Astrocyte (in vitro differentiated cells and primary cell): Measurements from ENCODE around the gene CACNA1C. TPM values are rescaled to one million over a fixed set of nuclear protein-coding genes. Genes with fewer than 3 reads are reported as not detected.

Experiments used
- DNase-seq: peaks from one replicate; pipeline ENCODE4 v3.0.0-alpha.2; 2010; ENCODE audit warnings: low read depth
- FAIRE-seq: peaks from 2 replicates; lab custom pipeline; 2011; peaks lifted over from hg19 to GRCh38; lab: Jason Lieb, UNC
- H2AFZ ChIP-seq: 2 replicates; pipeline ENCODE4 v1.6.0; 2012; ENCODE audit warnings: low read depth, low read length, inconsistent platforms
- H3K27ac ChIP-seq: 2 replicates; pipeline ENCODE4 v1.5.1; 2011; ENCODE audit warnings: low read depth, low read length, inconsistent platforms
- H3K27me3 ChIP-seq: 2 replicates; pipeline ENCODE4 v1.6.0; 2011; ENCODE audit warnings: low read length, inconsistent platforms; ENCODE audit not compliant: insufficient read depth
- H3K36me3 ChIP-seq: 2 replicates; pipeline ENCODE4 v1.5.1; 2011; ENCODE audit warnings: low read length, inconsistent platforms; ENCODE audit not compliant: insufficient read depth
- H3K4me1 ChIP-seq: 2 replicates; pipeline ENCODE4 v1.5.1; 2011; ENCODE audit warnings: low read length, inconsistent platforms; ENCODE audit not compliant: insufficient read depth
- H3K4me2 ChIP-seq: 2 replicates; pipeline ENCODE4 v1.6.0; 2012; ENCODE audit warnings: low read length, inconsistent platforms
- H3K4me3 ChIP-seq: 2 replicates; pipeline ENCODE4 v1.5.1; 2011; ENCODE audit warnings: low read depth, mild to moderate bottlenecking, low read length, inconsistent platforms; ENCODE audit not compliant: insufficient read depth
- H3K79me2 ChIP-seq: 2 replicates; pipeline ENCODE4 v1.6.0; 2012; ENCODE audit warnings: mild to moderate bottlenecking, low read length, inconsistent platforms; ENCODE audit not compliant: insufficient read depth
- H3K9ac ChIP-seq: 2 replicates; pipeline ENCODE4 v1.6.0; 2012; ENCODE audit warnings: mild to moderate bottlenecking, low read length, inconsistent platforms
- H3K9me3 ChIP-seq: 2 replicates; pipeline ENCODE4 v1.5.1; 2012; ENCODE audit warnings: low read depth, mild to moderate bottlenecking, low read length, inconsistent platforms; ENCODE audit not compliant: insufficient read depth
- H4K20me1 ChIP-seq: 2 replicates; pipeline ENCODE4 v1.6.0; 2012; ENCODE audit warnings: low read length, inconsistent platforms; ENCODE audit not compliant: insufficient read depth
- H3K27ac Mint-ChIP-seq: one replicate; pipeline ENCODE4 v1.8.0; 2021; ENCODE audit warnings: mild to moderate bottlenecking, mixed read lengths; ENCODE audit not compliant: unreplicated experiment
- H3K27me3 Mint-ChIP-seq: one replicate; pipeline ENCODE4 v1.8.0; 2021; ENCODE audit warnings: low read depth, mixed read lengths; ENCODE audit not compliant: unreplicated experiment
- H3K36me3 Mint-ChIP-seq: one replicate; pipeline ENCODE4 v1.8.0; 2021; ENCODE audit warnings: low read depth, mixed read lengths; ENCODE audit not compliant: unreplicated experiment
- H3K4me1 Mint-ChIP-seq: one replicate; pipeline ENCODE4 v1.8.0; 2021; ENCODE audit warnings: low read depth, mixed read lengths; ENCODE audit not compliant: unreplicated experiment
- H3K4me3 Mint-ChIP-seq: one replicate; pipeline ENCODE4 v1.8.0; 2021; ENCODE audit warnings: mild to moderate bottlenecking, moderate library complexity, mixed read lengths; ENCODE audit not compliant: unreplicated experiment
- H3K9me3 Mint-ChIP-seq: one replicate; pipeline ENCODE4 v1.8.0; 2021; ENCODE audit warnings: mild to moderate bottlenecking, mixed read lengths; ENCODE audit not compliant: unreplicated experiment
- EZH2 ChIP-seq: IDR thresholded peaks from 2 replicates; pipeline ENCODE4 v1.6.1; 2012; ENCODE audit warnings: mild to moderate bottlenecking, low read length, inconsistent platforms; ENCODE audit not compliant: insufficient read depth
- total RNA-seq: library from RNA; stranded (reverse); gene quantifications from 2 replicates; pipeline ENCODE4 v1.2.1, GENCODE V29; 2021
- TF ChIP-seq, protein P1 (sequence below): IDR thresholded peaks from 2 replicates; pipeline ENCODE4 v1.5.1; 2011; ENCODE audit warnings: low read depth, mild to moderate bottlenecking, inconsistent platforms, low read length, moderate library complexity; ENCODE audit not compliant: insufficient read depth

The CACNA1C gene
- total RNA-seq, 1 donor from 2014 or later, result 2.1 TPM

DNA sequence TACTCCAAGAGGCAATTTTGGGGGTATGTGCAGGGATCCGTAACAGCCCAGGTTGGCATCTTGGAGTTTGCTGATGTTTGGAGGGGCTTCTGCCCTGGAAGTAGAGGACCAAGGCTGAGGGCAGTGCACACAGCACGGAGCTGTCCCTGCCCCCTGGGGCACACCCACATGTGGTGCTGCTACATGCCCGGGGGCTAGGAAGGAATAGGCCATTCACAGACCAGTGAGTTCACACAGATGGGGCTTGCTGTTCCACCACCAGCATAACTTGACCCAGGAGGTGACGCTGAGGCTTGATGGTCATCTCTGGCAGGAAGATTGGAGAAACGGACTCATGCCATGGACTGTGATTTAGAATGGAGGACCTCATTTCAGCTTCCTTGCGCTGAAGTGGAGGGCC, 510.9 kb downstream of the CACNA1C start:
- Mint-ChIP-seq H3K4me3 (no peak overlapping the region), H3K27ac (no peak overlapping the region), H3K4me1 (no peaks in the 10 kb centered on the region), H3K36me3 (no peaks in the 10 kb centered on the region), H3K9me3 (no peaks in the 10 kb centered on the region), H3K27me3 (peaks cover 23% of the 10 kb centered on the region)
- Histone ChIP-seq H3K4me1 (no peaks in the 10 kb centered on the region), H3K4me3 (no peak overlapping the region), H3K79me2 (no peaks in the 10 kb centered on the region), H3K27me3 (no peaks in the 10 kb centered on the region), H4K20me1 (no peaks in the 10 kb centered on the region), H3K9me3 (no peaks in the 10 kb centered on the region), H2AFZ (no peak overlapping the region), H3K4me2 (no peak overlapping the region), H3K9ac (no peak overlapping the region), H3K36me3 (no peaks in the 10 kb centered on the region), H3K27ac (no peak overlapping the region)
- TF ChIP-seq, protein P1, sequence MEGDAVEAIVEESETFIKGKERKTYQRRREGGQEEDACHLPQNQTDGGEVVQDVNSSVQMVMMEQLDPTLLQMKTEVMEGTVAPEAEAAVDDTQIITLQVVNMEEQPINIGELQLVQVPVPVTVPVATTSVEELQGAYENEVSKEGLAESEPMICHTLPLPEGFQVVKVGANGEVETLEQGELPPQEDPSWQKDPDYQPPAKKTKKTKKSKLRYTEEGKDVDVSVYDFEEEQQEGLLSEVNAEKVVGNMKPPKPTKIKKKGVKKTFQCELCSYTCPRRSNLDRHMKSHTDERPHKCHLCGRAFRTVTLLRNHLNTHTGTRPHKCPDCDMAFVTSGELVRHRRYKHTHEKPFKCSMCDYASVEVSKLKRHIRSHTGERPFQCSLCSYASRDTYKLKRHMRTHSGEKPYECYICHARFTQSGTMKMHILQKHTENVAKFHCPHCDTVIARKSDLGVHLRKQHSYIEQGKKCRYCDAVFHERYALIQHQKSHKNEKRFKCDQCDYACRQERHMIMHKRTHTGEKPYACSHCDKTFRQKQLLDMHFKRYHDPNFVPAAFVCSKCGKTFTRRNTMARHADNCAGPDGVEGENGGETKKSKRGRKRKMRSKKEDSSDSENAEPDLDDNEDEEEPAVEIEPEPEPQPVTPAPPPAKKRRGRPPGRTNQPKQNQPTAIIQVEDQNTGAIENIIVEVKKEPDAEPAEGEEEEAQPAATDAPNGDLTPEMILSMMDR, result no peak
- no peak for TF ChIP-seq EZH2
- no peak for DNase-seq
- FAIRE-seq, result no peak

DNA sequence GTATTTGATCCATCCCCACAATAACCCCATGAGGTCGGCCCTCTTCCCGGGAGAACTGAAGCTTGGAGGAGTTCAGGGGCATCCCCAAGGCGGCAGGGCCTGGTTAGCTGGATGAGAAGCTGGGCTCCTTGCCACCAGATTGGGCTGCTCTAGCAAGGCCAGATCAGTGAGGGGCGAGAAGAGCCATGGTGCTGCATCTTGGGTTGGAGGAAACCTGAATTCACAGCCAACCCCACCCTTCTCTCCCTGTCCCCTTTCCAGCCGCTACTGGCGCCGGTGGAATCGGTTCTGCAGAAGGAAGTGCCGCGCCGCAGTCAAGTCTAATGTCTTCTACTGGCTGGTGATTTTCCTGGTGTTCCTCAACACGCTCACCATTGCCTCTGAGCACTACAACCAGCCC, 513.4 kb downstream of the CACNA1C start:
- TF ChIP-seq, protein P1, result no peak
- TF ChIP-seq EZH2, result no peak
- no peaks in the 10 kb centered on the region for H3K36me3 Mint-ChIP-seq

DNA sequence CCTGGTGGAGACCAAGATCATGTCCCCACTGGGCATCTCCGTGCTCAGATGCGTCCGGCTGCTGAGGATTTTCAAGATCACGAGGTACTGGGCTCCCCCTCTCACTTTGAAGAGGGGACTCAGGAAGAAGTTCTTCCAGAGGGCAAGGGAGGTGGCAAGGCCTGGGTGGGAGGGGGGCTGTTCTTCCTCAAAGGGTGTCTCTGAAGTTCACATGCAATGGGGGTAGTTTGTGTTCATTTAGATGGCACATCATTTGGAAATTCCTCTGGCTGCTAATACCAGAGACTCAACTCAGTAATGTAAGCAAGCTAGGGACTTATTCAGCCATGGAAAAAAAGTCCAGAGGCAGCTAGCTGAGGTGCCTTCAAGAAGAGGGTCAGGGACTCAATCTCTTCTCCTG, 514.9 kb downstream of the CACNA1C start:
- H3K9me3 Mint-ChIP-seq, result no peaks in the 10 kb centered on the region
- H3K27ac Mint-ChIP-seq, result no peak overlapping the region
- FAIRE-seq, result no peak
- no peak for TF ChIP-seq EZH2
- TF ChIP-seq, protein P1, result no peak
- Histone ChIP-seq H4K20me1 (no peaks in the 10 kb centered on the region), H3K79me2 (no peaks in the 10 kb centered on the region), H3K27me3 (peaks cover 4% of the 10 kb centered on the region), H3K9ac (no peak overlapping the region), H2AFZ (no peak overlapping the region), H3K4me2 (no peak overlapping the region), H3K4me3 (no peak overlapping the region), H3K9me3 (no peaks in the 10 kb centered on the region), H3K27ac (no peak overlapping the region), H3K4me1 (no peaks in the 10 kb centered on the region), H3K36me3 (no peaks in the 10 kb centered on the region)
- H3K36me3 Mint-ChIP-seq, result no peaks in the 10 kb centered on the region
- H3K4me3 Mint-ChIP-seq, result no peak overlapping the region
- no peaks in the 10 kb centered on the region for H3K4me1 Mint-ChIP-seq
- DNase-seq, result no peak
- H3K27me3 Mint-ChIP-seq, result peaks cover 41% of the 10 kb centered on the region

More for the DNA sequence above, 513.4 kb downstream of the CACNA1C start:
- no peak overlapping the region for H2AFZ ChIP-seq
- FAIRE-seq (no peak), DNase-seq (no peak)
- no peak overlapping the region for H3K27ac Mint-ChIP-seq
- H3K4me3 Mint-ChIP-seq, result no peak overlapping the region
- peaks cover 34% of the 10 kb centered on the region for H3K27me3 Mint-ChIP-seq
- no peaks in the 10 kb centered on the region for H3K9me3 Mint-ChIP-seq
- H4K20me1 ChIP-seq, result no peaks in the 10 kb centered on the region
- no peaks in the 10 kb centered on the region for H3K9me3 ChIP-seq
- H3K27ac ChIP-seq, result no peak overlapping the region
- peaks cover 3% of the 10 kb centered on the region for H3K27me3 ChIP-seq
- no peaks in the 10 kb centered on the region for H3K79me2 ChIP-seq
- H3K9ac ChIP-seq, result no peak overlapping the region
- H3K36me3 ChIP-seq, result no peaks in the 10 kb centered on the region
- H3K4me1 Mint-ChIP-seq, result no peaks in the 10 kb centered on the region
- H3K4me3 ChIP-seq, result no peak overlapping the region
- H3K4me2 ChIP-seq, result no peak overlapping the region
- no peaks in the 10 kb centered on the region for H3K4me1 ChIP-seq
